ENCODE results near the gene FAM171A2. TPM values are rescaled to one million over a fixed set of nuclear protein-coding genes. Genes with fewer than 3 reads are reported as not detected.

The FAM171A2 gene
- total and polyA plus RNA-seq, 2 donors (not counting 1 experiment from before 2014, with no cell fraction given) = 1.7 to 5.0 TPM

DNA sequence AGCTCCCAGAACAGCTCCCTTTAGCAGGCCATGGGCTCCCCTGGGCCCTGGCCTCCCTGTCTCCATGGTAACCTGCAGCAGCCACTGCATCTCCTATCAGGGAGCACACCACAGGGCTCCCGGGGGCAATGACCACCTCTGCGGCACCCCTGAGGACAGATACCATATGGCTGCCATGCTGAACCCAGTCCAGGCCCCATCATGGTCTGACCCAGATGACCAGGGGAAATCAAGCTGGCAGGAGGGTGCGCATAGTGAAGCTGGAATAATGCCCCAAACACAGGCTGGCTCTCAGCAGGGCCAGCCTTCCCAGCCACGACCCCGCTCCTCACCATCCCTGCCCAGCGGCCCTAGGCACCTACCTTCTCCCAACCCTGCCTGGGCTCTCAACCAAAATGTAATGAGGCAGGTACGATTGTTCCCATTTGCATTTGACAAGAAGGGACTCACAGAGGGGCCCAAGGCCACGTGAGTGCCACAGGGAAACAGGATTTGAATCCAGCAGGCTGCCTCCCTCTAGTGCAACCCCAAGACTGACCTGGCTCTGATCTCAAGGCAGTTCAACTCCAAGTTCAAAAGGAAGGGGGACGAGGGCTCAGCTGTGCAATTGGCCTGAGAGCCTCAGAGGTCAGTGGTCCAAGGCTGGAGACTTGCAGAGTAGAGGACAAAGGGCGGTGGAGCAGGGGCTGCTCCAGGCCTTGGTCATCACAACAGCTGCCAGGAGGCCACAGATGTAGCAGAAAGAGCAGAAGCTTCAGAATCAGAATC lies 52.9 kb downstream of the FAM171A2 start:
- no peak for DNase-seq (ENCODE audit: low read depth in 2 of 2)
- TF ChIP-seq EZH2 (IDR thresholded peaks at IDR 0.05; ENCODE audit: low read length, missing control alignments) = no peak
- TF ChIP-seq, protein P1, sequence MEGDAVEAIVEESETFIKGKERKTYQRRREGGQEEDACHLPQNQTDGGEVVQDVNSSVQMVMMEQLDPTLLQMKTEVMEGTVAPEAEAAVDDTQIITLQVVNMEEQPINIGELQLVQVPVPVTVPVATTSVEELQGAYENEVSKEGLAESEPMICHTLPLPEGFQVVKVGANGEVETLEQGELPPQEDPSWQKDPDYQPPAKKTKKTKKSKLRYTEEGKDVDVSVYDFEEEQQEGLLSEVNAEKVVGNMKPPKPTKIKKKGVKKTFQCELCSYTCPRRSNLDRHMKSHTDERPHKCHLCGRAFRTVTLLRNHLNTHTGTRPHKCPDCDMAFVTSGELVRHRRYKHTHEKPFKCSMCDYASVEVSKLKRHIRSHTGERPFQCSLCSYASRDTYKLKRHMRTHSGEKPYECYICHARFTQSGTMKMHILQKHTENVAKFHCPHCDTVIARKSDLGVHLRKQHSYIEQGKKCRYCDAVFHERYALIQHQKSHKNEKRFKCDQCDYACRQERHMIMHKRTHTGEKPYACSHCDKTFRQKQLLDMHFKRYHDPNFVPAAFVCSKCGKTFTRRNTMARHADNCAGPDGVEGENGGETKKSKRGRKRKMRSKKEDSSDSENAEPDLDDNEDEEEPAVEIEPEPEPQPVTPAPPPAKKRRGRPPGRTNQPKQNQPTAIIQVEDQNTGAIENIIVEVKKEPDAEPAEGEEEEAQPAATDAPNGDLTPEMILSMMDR (conservative IDR thresholded peaks at IDR 0.05 in 1 of 2, IDR thresholded peaks at IDR 0.05 in 1 of 2; ENCODE audit: low read depth in 1 of 2, low read length in 2 of 2) = no peak

GRCh38 chr17:44310188-44310587 lies 53.5 kb downstream of the FAM171A2 start:
- no peaks in the 10 kb centered on the region for H3K79me2 ChIP-seq (ENCODE audit: control insufficient read depth, insufficient read depth, low read length)
- no peak overlapping the region for H2AFZ ChIP-seq (ENCODE audit: low read length)
- H3K9ac ChIP-seq (ENCODE audit: insufficient read depth, low read length) = no peak overlapping the region
- no peak for DNase-seq (ENCODE audit: low read depth in 2 of 2)
- H3K4me3 ChIP-seq (replicated peaks in 1 of 4; ENCODE audit: control extremely low read depth in 1 of 4, insufficient read depth in 1 of 4, low read depth in 3 of 4, low read length in 4 of 4) = no peak overlapping the region
- peaks cover 27% of the 10 kb centered on the region for H3K27me3 ChIP-seq (ENCODE audit: control insufficient read depth, insufficient read depth, low read length)
- H3K4me1 ChIP-seq (ENCODE audit: control insufficient read depth, extremely low read depth, insufficient read depth, low read length) = no peaks in the 10 kb centered on the region
- no peak overlapping the region for H3K27ac ChIP-seq (ENCODE audit: insufficient read depth, low read length)
- H3K4me2 ChIP-seq (ENCODE audit: extremely low read depth, insufficient read depth, low read length) = no peak overlapping the region
- no peaks in the 10 kb centered on the region for H4K20me1 ChIP-seq (ENCODE audit: control insufficient read depth, extremely low read depth, insufficient read depth, low read length)
- no peak for TF ChIP-seq EZH2 (IDR thresholded peaks at IDR 0.05; ENCODE audit: low read length, missing control alignments)
- TF ChIP-seq, protein P1 (conservative IDR thresholded peaks at IDR 0.05 in 1 of 2, IDR thresholded peaks at IDR 0.05 in 1 of 2; ENCODE audit: low read depth in 1 of 2, low read length in 2 of 2) = no peak
- H3K36me3 ChIP-seq (ENCODE audit: control insufficient read depth, insufficient read depth, low read length) = no peaks in the 10 kb centered on the region
- no peaks in the 10 kb centered on the region for H3K9me3 ChIP-seq (ENCODE audit: control insufficient read depth, insufficient read depth, low read depth, low read length)

More for the DNA sequence above, 52.9 kb downstream of the FAM171A2 start:
- H3K79me2 ChIP-seq (ENCODE audit: control insufficient read depth, insufficient read depth, low read length) = no peaks in the 10 kb centered on the region
- no peaks in the 10 kb centered on the region for H4K20me1 ChIP-seq (ENCODE audit: control insufficient read depth, extremely low read depth, insufficient read depth, low read length)
- no peaks in the 10 kb centered on the region for H3K9me3 ChIP-seq (ENCODE audit: control insufficient read depth, insufficient read depth, low read depth, low read length)
- no peaks in the 10 kb centered on the region for H3K36me3 ChIP-seq (ENCODE audit: control insufficient read depth, insufficient read depth, low read length)
- H2AFZ ChIP-seq (ENCODE audit: low read length) = no peak overlapping the region
- peaks cover 31% of the 10 kb centered on the region for H3K27me3 ChIP-seq (ENCODE audit: control insufficient read depth, insufficient read depth, low read length)
- no peak overlapping the region for H3K27ac ChIP-seq (ENCODE audit: insufficient read depth, low read length)
- no peaks in the 10 kb centered on the region for H3K4me1 ChIP-seq (ENCODE audit: control insufficient read depth, extremely low read depth, insufficient read depth, low read length)
- H3K4me3 ChIP-seq (replicated peaks in 1 of 4; ENCODE audit: control extremely low read depth in 1 of 4, insufficient read depth in 1 of 4, low read depth in 3 of 4, low read length in 4 of 4) = no peak overlapping the region
- H3K9ac ChIP-seq (ENCODE audit: insufficient read depth, low read length) = no peak overlapping the region
- H3K4me2 ChIP-seq (ENCODE audit: extremely low read depth, insufficient read depth, low read length) = no peak overlapping the region

- Histone ChIP-seq H3K27me3 (ENCODE audit: control insufficient read depth, insufficient read depth, low read length) (peaks cover 21% of the 10 kb centered on the region), H3K9me3 (ENCODE audit: control insufficient read depth, insufficient read depth, low read depth, low read length) (no peaks in the 10 kb centered on the region), H3K4me1 (ENCODE audit: control insufficient read depth, extremely low read depth, insufficient read depth, low read length) (no peaks in the 10 kb centered on the region), H3K9ac (ENCODE audit: insufficient read depth, low read length) (no peak overlapping the region), H2AFZ (ENCODE audit: low read length) (no peak overlapping the region), H3K4me2 (ENCODE audit: extremely low read depth, insufficient read depth, low read length) (no peak overlapping the region), H3K27ac (ENCODE audit: insufficient read depth, low read length) (no peak overlapping the region), H3K4me3 (replicated peaks in 1 of 4; ENCODE audit: control extremely low read depth in 1 of 4, insufficient read depth in 1 of 4, low read depth in 3 of 4, low read length in 4 of 4) (no peak overlapping the region), H4K20me1 (ENCODE audit: control insufficient read depth, extremely low read depth, insufficient read depth, low read length) (no peaks in the 10 kb centered on the region), H3K36me3 (ENCODE audit: control insufficient read depth, insufficient read depth, low read length) (no peaks in the 10 kb centered on the region), H3K79me2 (ENCODE audit: control insufficient read depth, insufficient read depth, low read length) (no peaks in the 10 kb centered on the region)
- DNase-seq (ENCODE audit: low read depth in 2 of 2) = no peak
- no peak for TF ChIP-seq EZH2 (IDR thresholded peaks at IDR 0.05; ENCODE audit: low read length, missing control alignments)
- TF ChIP-seq, protein P1 (conservative IDR thresholded peaks at IDR 0.05 in 1 of 2, IDR thresholded peaks at IDR 0.05 in 1 of 2; ENCODE audit: low read depth in 1 of 2, low read length in 2 of 2) = no peak
Observed at GRCh38 chr17:44309472-44309871, 54.2 kb downstream of the FAM171A2 start.

All from fibroblast of lung (primary cell).